ENCODE results near the gene LSM4. TPM values are rescaled to one million over a fixed set of nuclear protein-coding genes. Genes with fewer than 3 reads are reported as not detected.

Gene LSM4
- total and polyA plus RNA-seq, 2 of the 13 experiments (the other 11 are each of a cell fraction or from before 2014, with no cell fraction given): 65.8 to 166 TPM

GRCh38 chr19:18317961-18318800, 4.7 kb downstream of the LSM4 start (continued):
- no peak for TF ChIP-seq ZNF597 (CRISPR knock-in tag; IDR thresholded peaks at IDR 0.05)
- TF ChIP-seq SP140L (CRISPR knock-in tag; IDR thresholded peaks at IDR 0.05; ENCODE audit: borderline replicate concordance): no peak
- TF ChIP-seq, protein P1, sequence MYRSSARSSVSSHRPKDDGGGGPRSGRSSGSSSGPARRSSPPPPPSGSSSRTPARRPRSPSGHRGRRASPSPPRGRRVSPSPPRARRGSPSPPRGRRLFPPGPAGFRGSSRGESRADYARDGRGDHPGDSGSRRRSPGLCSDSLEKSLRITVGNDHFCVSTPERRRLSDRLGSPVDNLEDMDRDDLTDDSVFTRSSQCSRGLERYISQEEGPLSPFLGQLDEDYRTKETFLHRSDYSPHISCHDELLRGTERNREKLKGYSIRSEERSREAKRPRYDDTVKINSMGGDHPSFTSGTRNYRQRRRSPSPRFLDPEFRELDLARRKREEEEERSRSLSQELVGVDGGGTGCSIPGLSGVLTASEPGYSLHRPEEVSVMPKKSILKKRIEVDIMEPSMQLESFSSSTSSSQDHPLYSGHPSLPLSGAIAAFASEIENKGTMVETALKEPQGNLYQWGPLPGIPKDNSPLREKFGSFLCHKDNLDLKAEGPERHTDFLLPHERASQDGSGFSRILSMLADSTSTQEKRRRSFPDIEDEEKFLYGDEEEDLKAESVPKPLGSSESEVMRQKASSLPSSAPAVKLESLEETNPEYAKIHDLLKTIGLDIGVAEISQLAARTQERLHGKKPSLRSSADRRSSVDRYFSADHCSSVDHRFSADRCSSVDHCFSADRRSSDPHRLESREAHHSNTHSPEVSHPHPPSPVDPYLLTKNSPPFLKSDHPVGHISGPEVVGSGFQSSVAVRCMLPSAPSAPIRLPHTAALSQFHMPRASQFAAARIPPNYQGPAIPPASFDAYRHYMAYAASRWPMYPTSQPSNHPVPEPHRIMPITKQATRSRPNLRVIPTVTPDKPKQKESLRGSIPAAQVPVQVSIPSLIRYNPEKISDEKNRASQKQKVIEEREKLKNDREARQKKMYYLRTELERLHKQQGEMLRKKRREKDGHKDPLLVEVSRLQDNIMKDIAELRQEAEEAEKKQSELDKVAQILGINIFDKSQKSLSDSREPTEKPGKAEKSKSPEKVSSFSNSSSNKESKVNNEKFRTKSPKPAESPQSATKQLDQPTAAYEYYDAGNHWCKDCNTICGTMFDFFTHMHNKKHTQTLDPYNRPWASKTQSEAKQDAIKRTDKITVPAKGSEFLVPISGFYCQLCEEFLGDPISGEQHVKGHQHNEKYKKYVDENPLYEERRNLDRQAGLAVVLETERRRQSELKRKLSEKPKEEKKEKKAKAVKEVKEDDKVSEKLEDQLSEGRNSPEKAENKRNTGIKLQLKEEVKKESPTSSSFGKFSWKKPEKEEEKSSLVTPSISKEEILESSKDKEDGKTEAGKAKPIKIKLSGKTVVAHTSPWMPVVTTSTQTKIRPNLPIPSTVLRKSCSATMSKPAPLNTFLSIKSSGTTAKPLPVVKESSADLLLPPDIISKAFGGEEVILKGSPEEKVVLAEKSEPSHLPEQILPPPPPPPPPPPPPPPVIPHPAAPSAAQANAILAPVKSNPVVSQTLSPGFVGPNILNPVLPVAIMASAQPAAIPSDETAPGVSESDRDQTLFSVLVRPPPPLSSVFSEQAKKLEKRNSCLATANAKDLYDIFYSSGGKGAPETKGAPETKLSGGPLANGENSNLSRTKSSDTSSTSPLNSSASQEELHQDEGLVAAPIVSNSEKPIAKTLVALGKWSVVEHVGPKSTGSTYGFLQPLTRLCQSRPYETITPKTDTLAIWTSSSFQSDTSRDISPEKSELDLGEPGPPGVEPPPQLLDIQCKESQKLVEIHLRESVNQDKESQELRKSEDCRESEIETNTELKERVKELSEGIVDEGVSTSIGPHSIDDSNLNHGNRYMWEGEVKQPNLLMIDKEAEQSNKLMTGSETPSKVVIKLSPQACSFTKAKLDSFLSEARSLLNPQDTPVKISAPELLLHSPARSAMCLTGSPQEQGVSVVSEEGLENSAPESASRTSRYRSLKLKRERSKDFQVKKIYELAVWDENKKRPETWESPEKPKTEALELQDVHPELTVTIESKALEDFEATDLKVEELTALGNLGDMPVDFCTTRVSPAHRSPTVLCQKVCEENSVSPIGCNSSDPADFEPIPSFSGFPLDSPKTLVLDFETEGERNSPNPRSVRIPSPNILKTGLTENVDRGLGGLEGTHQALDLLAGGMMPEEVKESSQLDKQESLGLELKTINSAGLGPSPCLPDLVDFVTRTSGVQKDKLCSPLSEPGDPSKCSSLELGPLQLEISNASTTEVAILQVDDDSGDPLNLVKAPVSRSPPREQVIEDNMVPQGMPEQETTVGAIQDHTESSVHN (CRISPR knock-in tag; IDR thresholded peaks at IDR 0.05): no peak
- no peak for TF ChIP-seq KDM1A (CRISPR knock-in tag; IDR thresholded peaks at IDR 0.05)
- no peak for TF ChIP-seq ZNF282 (IDR thresholded peaks at IDR 0.05; ENCODE audit: partially characterized antibody)
- no peak for TF ChIP-seq ZNF577 (CRISPR knock-in tag; IDR thresholded peaks at IDR 0.05; ENCODE audit: borderline replicate concordance, low read depth)
- TF ChIP-seq, protein P2, sequence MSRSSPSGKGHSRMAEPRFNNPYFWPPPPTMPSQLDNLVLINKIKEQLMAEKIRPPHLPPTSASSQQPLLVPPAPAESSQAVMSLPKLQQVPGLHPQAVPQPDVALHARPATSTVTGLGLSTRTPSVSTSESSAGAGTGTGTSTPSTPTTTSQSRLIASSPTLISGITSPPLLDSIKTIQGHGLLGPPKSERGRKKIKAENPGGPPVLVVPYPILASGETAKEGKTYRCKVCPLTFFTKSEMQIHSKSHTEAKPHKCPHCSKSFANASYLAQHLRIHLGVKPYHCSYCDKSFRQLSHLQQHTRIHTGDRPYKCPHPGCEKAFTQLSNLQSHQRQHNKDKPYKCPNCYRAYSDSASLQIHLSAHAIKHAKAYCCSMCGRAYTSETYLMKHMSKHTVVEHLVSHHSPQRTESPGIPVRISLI (CRISPR knock-in tag; IDR thresholded peaks at IDR 0.05; ENCODE audit: borderline replicate concordance): 0 out of 2 replicates have a peak, but pooled peaks have one; percentile 14
- TF ChIP-seq ZBTB4 (CRISPR knock-in tag; IDR thresholded peaks at IDR 0.05; ENCODE audit: borderline replicate concordance): no peak; the same call in none of the 2 replicates
- peak; percentile 80 for TF ChIP-seq MED1 (CRISPR knock-in tag; IDR thresholded peaks at IDR 0.05)
- no peak for TF ChIP-seq MZF1 (CRISPR knock-in tag; IDR thresholded peaks at IDR 0.05; ENCODE audit: borderline replicate concordance)
- no peak for TF ChIP-seq HNRNPH1 (optimal IDR thresholded peaks at IDR 0.05; ENCODE audit: low read depth, low read length)
- TF ChIP-seq HNRNPLL (IDR thresholded peaks at IDR 0.05; ENCODE audit: low read depth, low read length, poor library complexity, severe bottlenecking): no peak
- TF ChIP-seq KAT8 (CRISPR knock-in tag; IDR thresholded peaks at IDR 0.05): peak; percentile 47; the same call in 1 of the 2 replicates
